IMR-90 (cell line): ENCODE results near the gene COX6A1. TPM values are rescaled to one million over a fixed set of nuclear protein-coding genes. Genes with fewer than 3 reads are reported as not detected.

ENCODE experiments used
- ATAC-seq: fragments of 200-7000 bp; cut with Tn5 transposase; 2 replicates; pipeline ENCODE4 v1.9.1; 2020; ENCODE audit warnings: low read depth, mild to moderate bottlenecking, moderate library complexity
- BruUV-seq: library from RNA; stranded (reverse); fragments of 400-500 nt; replicated peaks from 2 replicates; lab custom pipeline; 2021; lab: Mats Ljungman, UMichigan
- CTCF ChIA-PET: fragments of 300-600 bp; formaldehyde crosslinking; extraction: SDS; loops from one replicate; lab custom pipeline; 2021; ENCODE audit warnings: antibody characterized with exemption; lab: Yijun Ruan, JAX
- POLR2A ChIA-PET: fragments of 300-600 bp; sonication (Branson Sonifier 250); formaldehyde crosslinking; loops from one replicate; lab custom pipeline; 2022; ENCODE audit warnings: antibody characterized with exemption; ENCODE audit not compliant: unreplicated experiment; lab: Charles Lee
- DNase-seq: peaks from one replicate; pipeline ENCODE4 v3.0.0; 2013
- H2AFZ ChIP-seq: replicated peaks from 2 replicates; pipeline ENCODE3; 2013; ENCODE audit warnings: low read length, mild to moderate bottlenecking; ENCODE audit not compliant: poor library complexity
- H2AK5ac ChIP-seq: 2 replicates; pipeline ENCODE4 v1.6.1; 2013; ENCODE audit warnings: low read depth, low read length, inconsistent platforms
- H2AK9ac ChIP-seq: replicated peaks from 2 replicates; pipeline ENCODE3; 2013; ENCODE audit warnings: mild to moderate bottlenecking, low read depth, low read length, moderate library complexity; ENCODE audit not compliant: poor library complexity
- H2BK120ac ChIP-seq: 2 replicates; pipeline ENCODE4 v1.6.1; 2013; ENCODE audit warnings: low read depth, low read length, inconsistent platforms
- H2BK15ac ChIP-seq: 3 replicates; pipeline ENCODE4 v1.6.1; 2013; ENCODE audit warnings: low read depth, low read length, inconsistent platforms
- H2BK20ac ChIP-seq: 2 replicates; pipeline ENCODE4 v1.6.1; 2013; ENCODE audit warnings: low read depth, mild to moderate bottlenecking, inconsistent platforms, low read length, moderate library complexity
- H2BK5ac ChIP-seq: 2 replicates; pipeline ENCODE4 v1.6.1; 2013; ENCODE audit warnings: mild to moderate bottlenecking, low read depth, low read length, inconsistent platforms; ENCODE audit not compliant: poor library complexity, severe bottlenecking
- H3K14ac ChIP-seq: replicated peaks from 2 replicates; pipeline ENCODE4 v1.6.1; 2013; ENCODE audit warnings: low read depth, low read length, inconsistent platforms
- H3K18ac ChIP-seq: 2 replicates; pipeline ENCODE4 v1.6.1; 2013; ENCODE audit warnings: low read depth, low read length, control low read depth
- H3K23ac ChIP-seq: 2 replicates; pipeline ENCODE4 v1.6.1; 2013; ENCODE audit warnings: low read depth, low read length, inconsistent platforms
- H3K27ac ChIP-seq: 2 replicates; pipeline ENCODE4 v1.5.1; 2013; ENCODE audit warnings: mild to moderate bottlenecking, control low read depth, low read length; ENCODE audit not compliant: insufficient read depth
- H3K27me3 ChIP-seq: 2 replicates; pipeline ENCODE4 v1.6.1; 2013; ENCODE audit warnings: low read length; ENCODE audit not compliant: control insufficient read depth, insufficient read depth
- H3K36me3 ChIP-seq: 2 replicates; pipeline ENCODE4 v1.6.1; 2013; ENCODE audit warnings: low read length, mixed read lengths; ENCODE audit not compliant: control insufficient read depth, insufficient read depth
- H3K4ac ChIP-seq: 2 replicates; pipeline ENCODE4 v1.6.1; 2013; ENCODE audit warnings: low read depth, low read length, inconsistent platforms
- H3K4me1 ChIP-seq: 2 replicates; pipeline ENCODE4 v1.6.1; 2013; ENCODE audit warnings: low read length, mixed read lengths; ENCODE audit not compliant: control insufficient read depth, insufficient read depth
- H3K4me2 ChIP-seq: 2 replicates; pipeline ENCODE4 v1.6.1; 2013; ENCODE audit warnings: low read depth, mild to moderate bottlenecking, control low read depth, low read length, moderate library complexity
- H3K4me3 ChIP-seq: 2 replicates; pipeline ENCODE4 v1.5.1; 2013; ENCODE audit warnings: low read depth, mild to moderate bottlenecking, control low read depth, low read length, moderate library complexity; ENCODE audit not compliant: insufficient read depth
- H3K56ac ChIP-seq: 2 replicates; pipeline ENCODE4 v1.6.1; 2013; ENCODE audit warnings: low read length, inconsistent platforms; ENCODE audit not compliant: insufficient read depth; ENCODE audit errors: extremely low read depth
- H3K79me1 ChIP-seq, 2 experiments: 2 replicates each; pipeline ENCODE4 v1.6.1; 2013; ENCODE audit warnings: low read length in 2 of 2, inconsistent platforms in 1 of 2, low read depth in 1 of 2
- H3K9ac ChIP-seq: 2 replicates; pipeline ENCODE4 v1.6.1; 2013; ENCODE audit warnings: low read depth, low read length, control low read depth
- H3K9me1 ChIP-seq: 2 replicates; pipeline ENCODE4 v1.6.1; 2013; ENCODE audit warnings: low read length, inconsistent platforms; ENCODE audit not compliant: insufficient read depth
- H3K9me3 ChIP-seq: 2 replicates; pipeline ENCODE4 v1.6.1; 2013; ENCODE audit warnings: low read length; ENCODE audit not compliant: control insufficient read depth, insufficient read depth
- H4K20me1 ChIP-seq: 2 replicates; pipeline ENCODE4 v1.6.1; 2013; ENCODE audit warnings: low read length, inconsistent platforms; ENCODE audit not compliant: insufficient read depth
- H4K5ac ChIP-seq: 2 replicates; pipeline ENCODE4 v1.6.1; 2013; ENCODE audit warnings: mild to moderate bottlenecking, low read depth, low read length, control low read depth
- H4K8ac ChIP-seq, 2 experiments: 2 replicates each; pipeline ENCODE4 v1.6.1; 2013; ENCODE audit warnings: low read depth in 2 of 2, low read length in 2 of 2, control low read depth in 1 of 2, inconsistent platforms in 1 of 2
- H4K91ac ChIP-seq: 2 replicates; pipeline ENCODE4 v1.6.1; 2013; ENCODE audit warnings: low read depth, low read length, inconsistent platforms; ENCODE audit not compliant: insufficient read depth
- BHLHE40 ChIP-seq: fragments of 150-350 bp; IDR thresholded peaks from 2 replicates; pipeline ENCODE4 v1.6.1; 2016; ENCODE audit warnings: mild to moderate bottlenecking, low read depth, low read length
- MAFK ChIP-seq: IDR thresholded peaks from 2 replicates; pipeline ENCODE4 v1.6.1; 2012; ENCODE audit warnings: low read depth, low read length, improper control_type of control experiment
- MAZ ChIP-seq: IDR thresholded peaks from 2 replicates; pipeline ENCODE4 v1.6.1; 2012; ENCODE audit warnings: low read depth, mild to moderate bottlenecking, low read length, improper control_type of control experiment, moderate library complexity, borderline replicate concordance
- MXI1 ChIP-seq: IDR thresholded peaks from 2 replicates; pipeline ENCODE4 v1.6.1; 2012; ENCODE audit warnings: low read depth, mild to moderate bottlenecking, low read length, moderate library complexity, borderline replicate concordance
- NFE2L2 ChIP-seq: fragments of 150-350 bp; IDR thresholded peaks from 2 replicates; pipeline ENCODE4 v1.6.1; 2016; ENCODE audit warnings: low read depth, mild to moderate bottlenecking, low read length
- POLR2A ChIP-seq: IDR thresholded peaks from 2 replicates; pipeline ENCODE4 v1.6.1; 2012; ENCODE audit warnings: mild to moderate bottlenecking, low read depth, low read length
- RAD21 ChIP-seq: IDR thresholded peaks from 2 replicates; pipeline ENCODE4 v1.6.1; 2012; ENCODE audit warnings: low read length, improper control_type of control experiment
- RCOR1 ChIP-seq: IDR thresholded peaks from 2 replicates; pipeline ENCODE4 v1.6.1; 2012; ENCODE audit warnings: mild to moderate bottlenecking, low read length, improper control_type of control experiment; ENCODE audit not compliant: insufficient replicate concordance
- RFX5 ChIP-seq: IDR thresholded peaks from 2 replicates; pipeline ENCODE4 v1.8.0; 2012; ENCODE audit warnings: low read depth, mild to moderate bottlenecking, low read length, moderate library complexity
- SMC3 ChIP-seq: fragments of 150-350 bp; IDR thresholded peaks from 2 replicates; pipeline ENCODE4 v1.6.1; 2016; ENCODE audit warnings: low read depth, mild to moderate bottlenecking, antibody characterized with exemption, low read length, moderate library complexity
- WGBS, 2 experiments: methylation state at CpG; one replicate each; pipeline versions ENCODE4 v1.1.5 to v1.1.7; 2013; ENCODE audit warnings: missing lambda C conversion rate in 2 of 2; ENCODE audit not compliant: insufficient read length in 1 of 2; ENCODE audit errors: extremely low coverage in 2 of 2; 5-methylcytosine and 5-hydroxymethylcytosine counted together
- dilution Hi-C: fragments of 300-500 bp; cut with HindIII; formaldehyde crosslinking; loops from one replicate; pipeline ENCODE4 v1.14.3; 2018; ENCODE audit warnings: low sequenced_read_pairs; ENCODE audit not compliant: unreplicated experiment
- in situ Hi-C: fragments of 300-500 bp; cut with MboI; formaldehyde crosslinking; loops from 3 replicates; pipeline ENCODE4 v1.14.3; 2019; ENCODE audit warnings: low sequenced_read_pairs, inconsistent platforms, mixed read lengths
- intact Hi-C: fragments of 100-400 bp; cut with micrococcal nuclease; formaldehyde crosslinking; loops from 2 replicates; pipeline ENCODE4 v1.10.0; 2022
- polyA plus RNA-seq, 3 experiments: library from polyadenylated mRNA; depleted of rRNA; stranded (reverse); fragments of >200 nt; gene quantifications; 2 replicates each; pipeline ENCODE4 v1.2.3, GENCODE V29; 2012; ENCODE audit warnings: low replicate concordance in 1 of 3
- total RNA-seq: library from RNA; depleted of rRNA; stranded (reverse); fragments of >200 nt; gene quantifications from 2 replicates; pipeline ENCODE4 v1.2.3, GENCODE V29; 2012
- TF ChIP-seq, protein P1 (sequence below): fragments of 150-350 bp; IDR thresholded peaks from 2 replicates; pipeline ENCODE4 v1.6.1; 2016; ENCODE audit warnings: low read depth, mild to moderate bottlenecking, low read length, moderate library complexity, borderline replicate concordance
- TF ChIP-seq, protein P2 (sequence below): fragments of 150-350 bp; IDR thresholded peaks from 2 replicates; pipeline ENCODE4 v1.6.1; 2017; ENCODE audit warnings: mild to moderate bottlenecking, antibody characterized with exemption, low read length, low read depth

Gene COX6A1
- total and polyA plus RNA-seq, 2 of the 4 experiments (the other 2 are of a cell fraction) = 396 to 541 TPM

DNA sequence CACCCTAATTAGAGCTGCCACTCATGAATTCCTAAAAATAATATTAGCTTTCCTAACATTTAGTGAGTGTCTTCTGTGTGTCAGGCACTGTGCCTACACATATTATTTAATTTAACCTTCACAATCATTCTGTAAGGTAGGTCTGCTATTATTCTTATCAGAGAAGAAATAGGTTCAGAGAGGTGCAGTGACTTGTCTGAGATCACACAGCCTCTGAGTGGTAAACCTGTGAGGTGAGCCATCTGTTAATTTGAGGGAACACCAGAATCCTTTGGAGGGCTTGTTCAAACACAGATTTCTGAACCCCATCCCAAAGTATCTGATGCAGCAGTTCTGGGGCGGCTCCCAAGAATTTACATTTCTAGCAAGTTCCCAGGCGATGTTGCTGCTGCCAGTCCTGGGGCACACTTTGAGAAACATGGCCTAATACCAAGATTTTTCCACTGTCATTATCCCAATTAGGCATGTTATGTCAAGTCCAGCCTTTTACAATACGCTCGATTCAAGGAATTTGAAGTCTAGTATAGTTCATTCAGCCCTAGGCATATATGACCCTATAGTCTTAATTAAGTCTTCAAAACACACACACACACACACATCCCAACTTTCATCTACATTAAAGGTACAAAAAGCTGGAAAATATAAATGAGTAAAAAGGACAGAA, 19.9 kb upstream of the COX6A1 start:
- H2BK5ac ChIP-seq = no peak overlapping the region
- no peak overlapping the region for H2BK15ac ChIP-seq
- no peaks in the 10 kb centered on the region for H3K36me3 ChIP-seq
- no peaks in the 10 kb centered on the region for H3K9me3 ChIP-seq
- dilution Hi-C loops = no loop called here
- no peak overlapping the region for H4K5ac ChIP-seq
- no peaks in the 10 kb centered on the region for H3K4me1 ChIP-seq
- TF ChIP-seq SMC3 (no peak), MXI1 (no peak), RAD21 (no peak), BHLHE40 (no peak), POLR2A (no peak), NFE2L2 (no peak), MAFK (no peak), RCOR1 (no peak), MAZ (no peak), RFX5 (no peak)
- TF ChIP-seq, protein P1, sequence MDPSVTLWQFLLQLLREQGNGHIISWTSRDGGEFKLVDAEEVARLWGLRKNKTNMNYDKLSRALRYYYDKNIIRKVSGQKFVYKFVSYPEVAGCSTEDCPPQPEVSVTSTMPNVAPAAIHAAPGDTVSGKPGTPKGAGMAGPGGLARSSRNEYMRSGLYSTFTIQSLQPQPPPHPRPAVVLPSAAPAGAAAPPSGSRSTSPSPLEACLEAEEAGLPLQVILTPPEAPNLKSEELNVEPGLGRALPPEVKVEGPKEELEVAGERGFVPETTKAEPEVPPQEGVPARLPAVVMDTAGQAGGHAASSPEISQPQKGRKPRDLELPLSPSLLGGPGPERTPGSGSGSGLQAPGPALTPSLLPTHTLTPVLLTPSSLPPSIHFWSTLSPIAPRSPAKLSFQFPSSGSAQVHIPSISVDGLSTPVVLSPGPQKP = no peak
- TF ChIP-seq, protein P2, sequence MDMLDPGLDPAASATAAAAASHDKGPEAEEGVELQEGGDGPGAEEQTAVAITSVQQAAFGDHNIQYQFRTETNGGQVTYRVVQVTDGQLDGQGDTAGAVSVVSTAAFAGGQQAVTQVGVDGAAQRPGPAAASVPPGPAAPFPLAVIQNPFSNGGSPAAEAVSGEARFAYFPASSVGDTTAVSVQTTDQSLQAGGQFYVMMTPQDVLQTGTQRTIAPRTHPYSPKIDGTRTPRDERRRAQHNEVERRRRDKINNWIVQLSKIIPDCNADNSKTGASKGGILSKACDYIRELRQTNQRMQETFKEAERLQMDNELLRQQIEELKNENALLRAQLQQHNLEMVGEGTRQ = no peak
- H3K23ac ChIP-seq = no peak overlapping the region
- no peak overlapping the region for H2AK9ac ChIP-seq
- H3K14ac ChIP-seq = no peak overlapping the region
- intact Hi-C loops = no loop called here
- no peak overlapping the region for H3K9ac ChIP-seq
- H4K20me1 ChIP-seq = no peaks in the 10 kb centered on the region
- in situ Hi-C loops = no loop called here
- no peak overlapping the region for H4K8ac ChIP-seq
- no peak overlapping the region for H2AFZ ChIP-seq
- no peak overlapping the region for H3K18ac ChIP-seq
- no peaks in the 10 kb centered on the region for H3K9me1 ChIP-seq
- H3K79me1 ChIP-seq = no peaks in the 10 kb centered on the region
- no peak overlapping the region for H2BK120ac ChIP-seq
- H4K91ac ChIP-seq = no peak overlapping the region
- no peak overlapping the region for H3K27ac ChIP-seq
- WGBS, 2 experiments = 88% methylated on average over 1 of the region's 4 CpGs; no CpG with 5 or more reads in 1 of the 2 experiments
- ChIA-PET CTCF (no interaction called here), POLR2A (no interaction called here)
- H3K27me3 ChIP-seq = peaks cover 27% of the 10 kb centered on the region
- H2BK20ac ChIP-seq = no peak overlapping the region
- H3K4me3 ChIP-seq = no peak overlapping the region
- BruUV-seq = no TSS peak
- DNase-seq = no peak
- H3K4me2 ChIP-seq = no peak overlapping the region
- no peak for ATAC-seq
- H3K4ac ChIP-seq = no peak overlapping the region
- H3K56ac ChIP-seq = no peak overlapping the region
- H2AK5ac ChIP-seq = no peak overlapping the region
